B cell (primary cell): ENCODE data around the gene CFAP47. TPM values are rescaled to one million over a fixed set of nuclear protein-coding genes. Genes with fewer than 3 reads are reported as not detected.

Experiments
- ATAC-seq: fragments of 200-7000 bp; cut with Tn5 transposase; one replicate; pipeline ENCODE4 v1.10.0; 2021; ENCODE audit warnings: low read depth, mild to moderate bottlenecking, moderate number of reproducible peaks, moderate library complexity
- CTCF ChIA-PET: fragments of 350-600 bp; sonication (Branson Sonifier 250); formaldehyde crosslinking; loops from one replicate; lab custom pipeline; 2021; ENCODE audit warnings: antibody characterized with exemption, inconsistent platforms; lab: Charles Lee
- POLR2A ChIA-PET: fragments of 350-600 bp; sonication (Branson Sonifier 250); formaldehyde crosslinking; loops from one replicate; lab custom pipeline; 2021; ENCODE audit warnings: antibody characterized with exemption; lab: Charles Lee
- DNase-seq: peaks from one replicate; pipeline ENCODE4 v3.0.0; 2013
- H2AFZ ChIP-seq: 2 replicates; pipeline ENCODE4 v1.6.1; 2012; ENCODE audit warnings: mild to moderate bottlenecking, low read depth, low read length; ENCODE audit not compliant: insufficient read depth, poor library complexity, severe bottlenecking
- H3K27ac ChIP-seq, 2 donors: 1 replicate in 1 of 2; 2 replicates in 1 of 2; pipeline ENCODE4 v1.5.1; 2012 to 2013; ENCODE audit warnings: low read length in 2 of 2, mild to moderate bottlenecking in 2 of 2, moderate library complexity in 1 of 2
- H3K27me3 ChIP-seq, 4 experiments: fragments of 200-600 bp in 1 of 4; sonication (generic) in 1 of 4; replicated peaks in 1 of 4; 1 replicate in 2 of 4; 2 replicates in 2 of 4; pipeline versions ENCODE4 v1.6.1 to v1.7.0; 2013 to 2016; ENCODE audit warnings: low read length in 3 of 4, mild to moderate bottlenecking in 2 of 4, mixed read lengths in 1 of 4, moderate library complexity in 1 of 4; ENCODE audit not compliant: insufficient read depth in 4 of 4, control insufficient read depth in 3 of 4; ENCODE audit errors: control extremely low read depth in 1 of 4
- H3K36me3 ChIP-seq, 2 experiments: replicated peaks in 1 of 2; 1 replicate in 1 of 2; 2 replicates in 1 of 2; pipeline versions ENCODE4 v1.6.1 to v1.7.1; 2013; ENCODE audit warnings: low read length in 1 of 2; ENCODE audit not compliant: insufficient read depth in 2 of 2, control insufficient read depth in 1 of 2; ENCODE audit errors: control extremely low read depth in 1 of 2, extremely low read depth in 1 of 2
- H3K4me1 ChIP-seq, 2 donors: fragments of 200-600 bp in 1 of 2; sonication (generic) in 1 of 2; 1 replicate in 1 of 2; 2 replicates in 1 of 2; pipeline versions ENCODE4 v1.5.1 to v1.6.1; 2013 to 2017; ENCODE audit warnings: low read length in 2 of 2; ENCODE audit not compliant: control insufficient read depth in 2 of 2, insufficient read depth in 2 of 2
- H3K4me2 ChIP-seq: replicated peaks from 2 replicates; pipeline ENCODE3; 2012; ENCODE audit warnings: mild to moderate bottlenecking, low read depth, low read length; ENCODE audit not compliant: poor library complexity, severe bottlenecking
- H3K4me3 ChIP-seq, 5 experiments: fragments of 200-600 bp in 1 of 5; sonication (generic) in 1 of 5; 1 replicate in 3 of 5; 2 replicates in 2 of 5; pipeline versions ENCODE4 v1.5.1 to v1.7.0; 2011 to 2016; ENCODE audit warnings: low read length in 4 of 5, mild to moderate bottlenecking in 4 of 5, low read depth in 2 of 5, control low read depth in 1 of 5, moderate library complexity in 1 of 5; ENCODE audit not compliant: insufficient read depth in 1 of 5; ENCODE audit errors: control extremely low read depth in 1 of 5, extremely low read depth in 1 of 5
- H3K79me2 ChIP-seq: fragments of 200-600 bp; sonication (generic); one replicate; pipeline ENCODE4 v1.6.0; 2016; ENCODE audit warnings: low read length; ENCODE audit not compliant: control insufficient read depth, insufficient read depth
- H3K9ac ChIP-seq: fragments of 200-600 bp; sonication (generic); 2 replicates; pipeline ENCODE4 v1.6.1; 2017; ENCODE audit warnings: mild to moderate bottlenecking, low read length, moderate library complexity
- H3K9me3 ChIP-seq, 3 donors: one replicate each; pipeline versions ENCODE4 v1.6.1 to v1.7.1; 2013; ENCODE audit warnings: low read length in 2 of 3; ENCODE audit not compliant: control insufficient read depth in 2 of 3, insufficient read depth in 1 of 3; ENCODE audit errors: control extremely low read depth in 1 of 3
- H4K20me1 ChIP-seq: 2 replicates; pipeline ENCODE4 v1.6.0; 2012; ENCODE audit warnings: mild to moderate bottlenecking, low read length; ENCODE audit not compliant: insufficient read depth, control insufficient read depth, poor library complexity, severe bottlenecking
- H3K27ac Mint-ChIP-seq: one replicate; pipeline ENCODE4 v1.8.0; 2021; ENCODE audit warnings: mixed read lengths
- H3K27me3 Mint-ChIP-seq: one replicate; pipeline ENCODE4 v1.8.0; 2021; ENCODE audit warnings: mixed read lengths
- H3K4me1 Mint-ChIP-seq: one replicate; pipeline ENCODE4 v1.8.0; 2021; ENCODE audit warnings: mixed read lengths
- H3K4me3 Mint-ChIP-seq: one replicate; pipeline ENCODE4 v1.8.0; 2021; ENCODE audit warnings: mixed read lengths
- H3K9me3 Mint-ChIP-seq: one replicate; pipeline ENCODE4 v1.8.0; 2022; ENCODE audit warnings: mixed read lengths; ENCODE audit not compliant: insufficient read depth
- EZH2 ChIP-seq: IDR thresholded peaks from 2 replicates; pipeline ENCODE4 v1.6.1; 2012; ENCODE audit warnings: borderline replicate concordance, low read depth, mild to moderate bottlenecking, moderate library complexity, low read length; ENCODE audit not compliant: insufficient read depth, poor library complexity, severe bottlenecking
- WGBS: methylation state at CpG from one replicate; pipeline ENCODE4 v1.1.5; 2013; ENCODE audit warnings: missing lambda C conversion rate; ENCODE audit not compliant: insufficient coverage; 5-methylcytosine and 5-hydroxymethylcytosine counted together
- intact Hi-C: fragments of 100-400 bp; cut with micrococcal nuclease; formaldehyde crosslinking; loops from one replicate; pipeline ENCODE4 v1.10.0; 2022
- polyA plus RNA-seq: library from polyadenylated mRNA; depleted of rRNA; stranded (reverse); fragments of >200 nt; gene quantifications from 2 replicates; pipeline ENCODE4 v1.2.3, GENCODE V29; 2012
- total RNA-seq, 2 donors: library from RNA; stranded (reverse); fragments of 120-200 nt in 1 of 2; gene quantifications; 1 replicate in 1 of 2; 2 replicates in 1 of 2; pipeline versions ENCODE4 v1.2.3 to v1.2.4, GENCODE V29; 2013 to 2022
- TF ChIP-seq, protein P1 (sequence below): fragments of 200-600 bp; IDR thresholded peaks from one replicate; pipeline ENCODE4 v1.8.0; 2022; ENCODE audit warnings: antibody characterized with exemption, mild to moderate bottlenecking

Gene CFAP47
- total and polyA plus RNA-seq, 2 donors (not counting 1 experiment from before 2014, with no cell fraction given), result not detected

GRCh38 chrX:36401774-36402173 is 482.2 kb downstream of the CFAP47 start:
- Histone ChIP-seq H3K9ac (no peak overlapping the region), H3K27ac (no peak overlapping the region), H3K4me2 (no peak overlapping the region), H3K79me2 (no peaks in the 10 kb centered on the region), H3K4me1 (no peaks in the 10 kb centered on the region), H2AFZ (no peak overlapping the region), H3K4me3 (no peak overlapping the region), H4K20me1 (no peaks in the 10 kb centered on the region), H3K9me3 (no peaks in the 10 kb centered on the region), H3K36me3 (no peaks in the 10 kb centered on the region), H3K27me3 (no peaks in the 10 kb centered on the region)
- DNase-seq, result no peak
- ATAC-seq, result no peak
- ChIA-PET POLR2A (no interaction called here), CTCF (no interaction called here)
- intact Hi-C loops, result no loop called here
- no peaks in the 10 kb centered on the region for H3K27me3 Mint-ChIP-seq
- no peaks in the 10 kb centered on the region for H3K9me3 Mint-ChIP-seq
- no peak overlapping the region for H3K27ac Mint-ChIP-seq
- no peaks in the 10 kb centered on the region for H3K4me1 Mint-ChIP-seq
- TF ChIP-seq EZH2, result no peak
- TF ChIP-seq, protein P1, sequence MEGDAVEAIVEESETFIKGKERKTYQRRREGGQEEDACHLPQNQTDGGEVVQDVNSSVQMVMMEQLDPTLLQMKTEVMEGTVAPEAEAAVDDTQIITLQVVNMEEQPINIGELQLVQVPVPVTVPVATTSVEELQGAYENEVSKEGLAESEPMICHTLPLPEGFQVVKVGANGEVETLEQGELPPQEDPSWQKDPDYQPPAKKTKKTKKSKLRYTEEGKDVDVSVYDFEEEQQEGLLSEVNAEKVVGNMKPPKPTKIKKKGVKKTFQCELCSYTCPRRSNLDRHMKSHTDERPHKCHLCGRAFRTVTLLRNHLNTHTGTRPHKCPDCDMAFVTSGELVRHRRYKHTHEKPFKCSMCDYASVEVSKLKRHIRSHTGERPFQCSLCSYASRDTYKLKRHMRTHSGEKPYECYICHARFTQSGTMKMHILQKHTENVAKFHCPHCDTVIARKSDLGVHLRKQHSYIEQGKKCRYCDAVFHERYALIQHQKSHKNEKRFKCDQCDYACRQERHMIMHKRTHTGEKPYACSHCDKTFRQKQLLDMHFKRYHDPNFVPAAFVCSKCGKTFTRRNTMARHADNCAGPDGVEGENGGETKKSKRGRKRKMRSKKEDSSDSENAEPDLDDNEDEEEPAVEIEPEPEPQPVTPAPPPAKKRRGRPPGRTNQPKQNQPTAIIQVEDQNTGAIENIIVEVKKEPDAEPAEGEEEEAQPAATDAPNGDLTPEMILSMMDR, result no peak
- WGBS, result no CpG with 5 or more reads among the region's 3 CpGs
- H3K4me3 Mint-ChIP-seq, result no peak overlapping the region

GRCh38 chrX:36407836-36408235 is 488.3 kb downstream of the CFAP47 start:
- H3K4me3 ChIP-seq, result no peak overlapping the region
- no peak overlapping the region for H3K4me2 ChIP-seq
- ChIA-PET CTCF (no interaction called here), POLR2A (no interaction called here)
- Mint-ChIP-seq H3K27me3 (no peaks in the 10 kb centered on the region), H3K4me3 (no peak overlapping the region), H3K4me1 (no peaks in the 10 kb centered on the region), H3K27ac (no peak overlapping the region), H3K9me3 (no peaks in the 10 kb centered on the region)
- WGBS, result 50% methylated on average over 1 of the region's 8 CpGs
- no peaks in the 10 kb centered on the region for H3K36me3 ChIP-seq
- ATAC-seq, result no peak
- TF ChIP-seq, protein P1, result no peak
- TF ChIP-seq EZH2, result no peak
- H3K27me3 ChIP-seq, result no peaks in the 10 kb centered on the region
- DNase-seq, result no peak
- no peak overlapping the region for H3K9ac ChIP-seq
- H4K20me1 ChIP-seq, result no peaks in the 10 kb centered on the region
- H3K79me2 ChIP-seq, result no peaks in the 10 kb centered on the region
- H3K27ac ChIP-seq, result no peak overlapping the region
- H3K4me1 ChIP-seq, result no peaks in the 10 kb centered on the region
- intact Hi-C loops, result no loop called here
- no peak overlapping the region for H2AFZ ChIP-seq
- no peaks in the 10 kb centered on the region for H3K9me3 ChIP-seq
